ENCODE data around the gene RPIA. TPM values are rescaled to one million over a fixed set of nuclear protein-coding genes. Genes with fewer than 3 reads are reported as not detected.

The RPIA gene
- total and polyA plus RNA-seq, 2 of the 13 experiments (the other 11 are each of a cell fraction or from before 2014, with no cell fraction given): 13.3 to 23.9 TPM

GRCh38 chr2:88713408-88713807 is 21.9 kb downstream of the RPIA start:
- peaks cover 2 to 5% of the 10 kb centered on the region in 2 experiments; a peak in 1 of 5 replicates for H3K36me3 ChIP-seq (replicated peaks in 1 of 2; ENCODE audit: control insufficient read depth in 1 of 2, insufficient read depth in 2 of 2, low read length in 2 of 2)
- 96% methylated on average over 4 of the region's 4 CpGs for WGBS (ENCODE audit: low lambda C conversion rate)
- ChIA-PET POLR2A (no interaction called here), CTCF (ENCODE audit: low intra/inter-chr PET ratio, low total read pairs) (no interaction called here)
- TF ChIP-seq ZNF124 (CRISPR knock-in tag; IDR thresholded peaks at IDR 0.05) (no peak), SETDB1 (CRISPR knock-in tag; IDR thresholded peaks at IDR 0.05; ENCODE audit: borderline replicate concordance) (no peak), POLR2AphosphoS5 (IDR thresholded peaks at IDR 0.05; ENCODE audit: low read depth, low read length) (no peak), TBX2 (CRISPR knock-in tag; IDR thresholded peaks at IDR 0.05; ENCODE audit: borderline replicate concordance) (no peak)
- H3K79me2 ChIP-seq (ENCODE audit: insufficient read depth, low read length): peaks cover 8% of the 10 kb centered on the region
- no peak overlapping the region for H3K27ac ChIP-seq (ENCODE audit: extremely low read length, insufficient read depth, low read length)
- H3K4me3 ChIP-seq (replicated peaks in 1 of 3; ENCODE audit: insufficient read depth in 1 of 3, low read depth in 2 of 3, low read length in 3 of 3): no peak overlapping the region
- BruUV-seq (replicated peaks): no TSS peak
- H2AFZ ChIP-seq (ENCODE audit: low read length): no peak overlapping the region
- no peak overlapping the region for H3K4me2 ChIP-seq (ENCODE audit: low read depth, low read length)
- intact Hi-C loops (cut with micrococcal nuclease; ENCODE audit: unreplicated experiment) (no loop called here), in situ Hi-C loops (cut with HindIII; ENCODE audit: extremely low pct_ligation_motif_present, low pct_unique_long_range_greater_than_20kb) (no loop called here)
- no peak overlapping the region for H3K9ac ChIP-seq (ENCODE audit: insufficient read depth, low read depth, low read length)
- H4K20me1 ChIP-seq (ENCODE audit: insufficient read depth, low read length): no peaks in the 10 kb centered on the region
- no peak for DNase-seq (ENCODE audit: low spot score)
- FAIRE-seq: no peak
- ATAC-seq: no peak
- no peaks in the 10 kb centered on the region for H3K9me3 ChIP-seq (ENCODE audit: low read length)
- H3K27me3 ChIP-seq (ENCODE audit: control insufficient read depth in 1 of 2, insufficient read depth in 2 of 2, low read length in 2 of 2): no peaks in the 10 kb centered on the region
- H3K4me1 ChIP-seq (ENCODE audit: insufficient read depth, low read length): peaks cover 15% of the 10 kb centered on the region

- Histone ChIP-seq H3K36me3 (replicated peaks in 1 of 2; ENCODE audit: control insufficient read depth in 1 of 2, insufficient read depth in 2 of 2, low read length in 2 of 2) (peaks cover 2 to 5% of the 10 kb centered on the region in 2 experiments; a peak in 1 of 5 replicates), H4K20me1 (ENCODE audit: insufficient read depth, low read length) (no peaks in the 10 kb centered on the region), H3K9me3 (ENCODE audit: low read length) (no peaks in the 10 kb centered on the region), H3K9ac (ENCODE audit: insufficient read depth, low read depth, low read length) (no peak overlapping the region), H3K4me3 (replicated peaks in 1 of 3; ENCODE audit: insufficient read depth in 1 of 3, low read depth in 2 of 3, low read length in 3 of 3) (no peak overlapping the region), H3K4me2 (ENCODE audit: low read depth, low read length) (no peak overlapping the region), H3K27me3 (ENCODE audit: control insufficient read depth in 1 of 2, insufficient read depth in 2 of 2, low read length in 2 of 2) (no peaks in the 10 kb centered on the region), H3K27ac (ENCODE audit: extremely low read length, insufficient read depth, low read length) (no peak overlapping the region), H2AFZ (ENCODE audit: low read length) (no peak overlapping the region), H3K4me1 (ENCODE audit: insufficient read depth, low read length) (peaks cover 15% of the 10 kb centered on the region), H3K79me2 (ENCODE audit: insufficient read depth, low read length) (peaks cover 8% of the 10 kb centered on the region)
- ATAC-seq (no peak), FAIRE-seq (no peak), DNase-seq (ENCODE audit: low spot score) (no peak)
- CTCF ChIA-PET (ENCODE audit: low intra/inter-chr PET ratio, low total read pairs): no interaction called here
- intact Hi-C loops (cut with micrococcal nuclease; ENCODE audit: unreplicated experiment) (no loop called here), in situ Hi-C loops (cut with HindIII; ENCODE audit: extremely low pct_ligation_motif_present, low pct_unique_long_range_greater_than_20kb) (no loop called here)
- POLR2A ChIA-PET: no interaction called here
- BruUV-seq (replicated peaks): no TSS peak
- WGBS (ENCODE audit: low lambda C conversion rate): 99% methylated on average over 3 of the region's 3 CpGs
- TF ChIP-seq ZBTB8A (CRISPR knock-in tag; IDR thresholded peaks at IDR 0.05; ENCODE audit: borderline replicate concordance, low read depth) (no peak), MBD4 (IDR thresholded peaks at IDR 0.05; ENCODE audit: borderline replicate concordance, low read length) (no peak), MED1 (CRISPR knock-in tag; IDR thresholded peaks at IDR 0.05) (no peak), MAFF (IDR thresholded peaks at IDR 0.05; ENCODE audit: low read depth, low read length) (no peak), ATF5 (CRISPR knock-in tag; IDR thresholded peaks at IDR 0.05; ENCODE audit: low read depth) (no peak), SSRP1 (CRISPR knock-in tag; IDR thresholded peaks at IDR 0.05) (no peak), ZNF790 (CRISPR knock-in tag; IDR thresholded peaks at IDR 0.05; ENCODE audit: borderline replicate concordance) (no peak), U2AF2 (IDR thresholded peaks at IDR 0.05; ENCODE audit: low read depth, low read length) (no peak), YEATS4 (CRISPR knock-in tag; IDR thresholded peaks at IDR 0.05; ENCODE audit: borderline replicate concordance) (no peak), ZNF17 (CRISPR knock-in tag; IDR thresholded peaks at IDR 0.05) (no peak), MAFK (conservative IDR thresholded peaks at IDR 0.05 in 1 of 2, IDR thresholded peaks at IDR 0.05 in 1 of 2; ENCODE audit: low read length in 2 of 2) (no peak), TP53 (CRISPR knock-in tag; conservative IDR thresholded peaks at IDR 0.05) (no peak), ZNF674 (CRISPR knock-in tag; IDR thresholded peaks at IDR 0.05; ENCODE audit: low read depth) (no peak), ZNF781 (CRISPR knock-in tag; IDR thresholded peaks at IDR 0.05; ENCODE audit: borderline replicate concordance, not compliant biosample characterization) (no peak), SMAD3 (CRISPR knock-in tag; IDR thresholded peaks at IDR 0.05) (no peak), ATF7 (IDR thresholded peaks at IDR 0.05) (no peak), ATF7 (CRISPR knock-in tag; IDR thresholded peaks at IDR 0.05) (no peak), RXRB (CRISPR knock-in tag; IDR thresholded peaks at IDR 0.05; ENCODE audit: borderline replicate concordance) (no peak), NR3C1 (CRISPR knock-in tag; IDR thresholded peaks at IDR 0.05) (no peak)
Observed at GRCh38 chr2:88714667-88715066, 23.2 kb downstream of the RPIA start.

Measured in HepG2 (cell line).